GM12878 (cell line): ENCODE measurements around the gene MSANTD4. TPM values are rescaled to one million over a fixed set of nuclear protein-coding genes. Genes with fewer than 3 reads are reported as not detected.
A peak's percentile ranks its signal among the peaks of the same experiment; 100 is the strongest.

Experiments used
- ATAC-seq: fragments of 200-7000 bp; cut with Tn5 transposase; 3 replicates; pipeline ENCODE4 v1.9.1; 2020; ENCODE audit warnings: mild to moderate bottlenecking, moderate library complexity
- BruUV-seq: library from RNA; stranded (reverse); fragments of 400-500 nt; replicated peaks from 2 replicates; lab custom pipeline; 2021; lab: Mats Ljungman, UMichigan
- CTCF ChIA-PET: fragments of 300-600 bp; sonication (Branson Sonifier 250); formaldehyde crosslinking; extraction: SDS; loops from one replicate; lab custom pipeline; 2021; ENCODE audit warnings: inconsistent platforms; lab: Yijun Ruan, JAX
- POLR2A ChIA-PET: fragments of 350-600 bp; formaldehyde crosslinking; extraction: SDS; loops from one replicate; lab custom pipeline; 2021; ENCODE audit warnings: inconsistent platforms; lab: Charles Lee
- RAD21 ChIA-PET: fragments of 300-600 bp; sonication (Branson Sonifier 250); formaldehyde crosslinking; loops from one replicate; lab custom pipeline; 2023; ENCODE audit warnings: antibody characterized with exemption; ENCODE audit not compliant: unreplicated experiment; lab: Charles Lee
- SMC1A ChIA-PET: fragments of 300-600 bp; sonication (Branson Sonifier 250); formaldehyde crosslinking; loops from one replicate; lab custom pipeline; 2023; ENCODE audit not compliant: unreplicated experiment, uncharacterized antibody; lab: Charles Lee
- DNase-seq: peaks from one replicate; pipeline ENCODE4 v3.0.0-alpha.2; 2011; ENCODE audit warnings: low read depth, low spot score
- FAIRE-seq: peaks from 3 replicates; lab custom pipeline; 2011; peaks lifted over from hg19 to GRCh38; lab: Jason Lieb, UNC
- H2AFZ ChIP-seq: 2 replicates; pipeline ENCODE4 v1.6.0; 2011; ENCODE audit warnings: low read depth, low read length, control low read depth; ENCODE audit not compliant: control insufficient read depth
- H3K27ac ChIP-seq: 2 replicates; pipeline ENCODE4 v1.5.1; 2011; ENCODE audit warnings: control low read depth; ENCODE audit not compliant: control insufficient read depth, insufficient read depth
- H3K27me3 ChIP-seq, 2 experiments: replicated peaks in 1 of 2; 2 replicates each; pipeline versions ENCODE4 v1.6.0 to v1.6.1; 2011; ENCODE audit warnings: low read length in 1 of 2; ENCODE audit not compliant: control insufficient read depth in 2 of 2, insufficient read depth in 2 of 2
- H3K36me3 ChIP-seq, 2 experiments: 2 replicates each; pipeline ENCODE4 v1.5.1; 2011; ENCODE audit warnings: low read length in 1 of 2; ENCODE audit not compliant: control insufficient read depth in 2 of 2, insufficient read depth in 2 of 2
- H3K4me1 ChIP-seq: 2 replicates; pipeline ENCODE4 v1.6.1; 2011; ENCODE audit warnings: mild to moderate bottlenecking, low read length, moderate library complexity, mixed read lengths; ENCODE audit not compliant: control insufficient read depth, insufficient read depth
- H3K4me2 ChIP-seq: 2 replicates; pipeline ENCODE4 v1.6.0; 2011; ENCODE audit warnings: control low read depth; ENCODE audit not compliant: control insufficient read depth, insufficient read depth
- H3K4me3 ChIP-seq: fragments of 200-600 bp; sonication (generic); 2 replicates; pipeline ENCODE4 v1.5.1; 2016
- H3K79me2 ChIP-seq: 2 replicates; pipeline ENCODE4 v1.6.0; 2011; ENCODE audit warnings: low read length; ENCODE audit not compliant: control insufficient read depth, insufficient read depth
- H3K9ac ChIP-seq: 2 replicates; pipeline ENCODE4 v1.8.0; 2011; ENCODE audit warnings: low read length, control low read depth, mixed read lengths; ENCODE audit not compliant: control insufficient read depth, insufficient read depth
- H3K9me3 ChIP-seq: replicated peaks from 3 replicates; pipeline ENCODE4 v1.5.1; 2011; ENCODE audit warnings: mild to moderate bottlenecking, low read length; ENCODE audit not compliant: control insufficient read depth, insufficient read depth
- H4K20me1 ChIP-seq: 2 replicates; pipeline ENCODE4 v1.6.0; 2011; ENCODE audit not compliant: control insufficient read depth, insufficient read depth
- NFYA ChIP-seq: IDR thresholded peaks from 2 replicates; pipeline ENCODE4 v1.6.1; 2011; ENCODE audit warnings: low read depth, mild to moderate bottlenecking, low read length, improper control_type of control experiment, borderline replicate concordance
- NR2F1 ChIP-seq: fragments of 450-650 bp; conservative IDR thresholded peaks from 2 replicates; pipeline ENCODE4 v1.6.1; 2017; ENCODE audit warnings: mild to moderate bottlenecking
- RELA ChIP-seq: fragments of 450-650 bp; IDR thresholded peaks from 2 replicates; pipeline ENCODE4 v1.8.0; 2014; ENCODE audit warnings: borderline replicate concordance; ENCODE audit not compliant: partially characterized antibody
- TBL1XR1 ChIP-seq: IDR thresholded peaks from 2 replicates; pipeline ENCODE4 v1.6.1; 2012; ENCODE audit warnings: low read depth, low read length, improper control_type of control experiment
- TCF7 ChIP-seq: IDR thresholded peaks from 2 replicates; pipeline ENCODE4 v1.6.1; 2014; ENCODE audit warnings: antibody characterized with exemption, borderline replicate concordance
- ZSCAN29 ChIP-seq: fragments of 450-650 bp; IDR thresholded peaks from 2 replicates; pipeline ENCODE4 v1.6.1; 2017; ENCODE audit warnings: mild to moderate bottlenecking, moderate library complexity
- WGBS: methylation state at CpG from one replicate; pipeline ENCODE4 v1.1.6; 2016; ENCODE audit warnings: low lambda C conversion rate; ENCODE audit not compliant: insufficient replicate concordance, insufficient coverage; ENCODE audit errors: missing lambda C conversion rate; 5-methylcytosine and 5-hydroxymethylcytosine counted together
- in situ Hi-C: fragments of 300-500 bp; cut with MboI; formaldehyde crosslinking; loops from 9 replicates; pipeline ENCODE4 v1.14.3; 2018; ENCODE audit warnings: mixed read lengths
- intact Hi-C: fragments of 100-400 bp; cut with micrococcal nuclease; formaldehyde crosslinking; loops from one replicate; pipeline ENCODE4 v1.14.2; 2022; ENCODE audit not compliant: unreplicated experiment
- polyA plus RNA-seq, 11 experiments: library from polyadenylated mRNA; depleted of rRNA in 4 of 11; unstranded in 6 of 11; stranded (reverse) in 5 of 11; fragments of >200 nt; fragmentation: Nextera tagmentation in 4 of 11; fragmentation: Illumina TruSeq in 1 of 11; extraction: Ambion mirVana in 4 of 11; extraction: Trizol in 1 of 11; gene quantifications; 1 replicate in 1 of 11; 2 replicates in 10 of 11; pipeline versions ENCODE4 v1.2.1 to v1.2.3, GENCODE V29; 2011 to 2016; ENCODE audit warnings: inconsistent platforms in 2 of 11, missing spikeins in 2 of 11, low read depth in 1 of 11
- total RNA-seq, 4 experiments: library from RNA; depleted of rRNA in 3 of 4; stranded (reverse); fragments of >200 nt in 3 of 4; fragmentation: Illumina TruSeq in 1 of 4; extraction: Trizol in 1 of 4; gene quantifications; 2 replicates each; pipeline versions ENCODE4 v1.2.1 to v1.2.3, GENCODE V29; 2013 to 2021
- TF ChIP-seq, protein P1 (sequence below): fragments of 450-650 bp; formaldehyde crosslinking; IDR thresholded peaks from 2 replicates; pipeline ENCODE4 v1.4.0; 2022; ENCODE audit warnings: mild to moderate bottlenecking, moderate library complexity
- TF ChIP-seq, protein P2 (sequence below): fragments of 450-650 bp; IDR thresholded peaks from 2 replicates; pipeline ENCODE4 v1.6.1; 2016; ENCODE audit warnings: mild to moderate bottlenecking
- TF ChIP-seq, protein P3 (sequence below): IDR thresholded peaks from 2 replicates; pipeline ENCODE4 v1.6.1; 2012; ENCODE audit warnings: improper control_type of control experiment, low read depth, low read length; ENCODE audit not compliant: insufficient replicate concordance
- TF ChIP-seq, protein P4 (sequence below), 3 experiments: IDR thresholded peaks in 2 of 3; conservative IDR thresholded peaks in 1 of 3; 2 replicates each; pipeline ENCODE4 v1.5.1; 2011; ENCODE audit warnings: low read depth in 3 of 3, low read length in 3 of 3, mild to moderate bottlenecking in 3 of 3, control low read depth in 2 of 3, moderate library complexity in 2 of 3, inconsistent platforms in 1 of 3, mixed read lengths in 1 of 3; ENCODE audit not compliant: control insufficient read depth in 2 of 3, insufficient read depth in 1 of 3; ENCODE audit errors: extremely low read depth in 1 of 3

Gene MSANTD4
- total and polyA plus RNA-seq, 10 of the 15 experiments (the other 5 are each of a cell fraction or from before 2014, with no cell fraction given), result 8.7 to 23.9 (median 16.0) TPM

DNA sequence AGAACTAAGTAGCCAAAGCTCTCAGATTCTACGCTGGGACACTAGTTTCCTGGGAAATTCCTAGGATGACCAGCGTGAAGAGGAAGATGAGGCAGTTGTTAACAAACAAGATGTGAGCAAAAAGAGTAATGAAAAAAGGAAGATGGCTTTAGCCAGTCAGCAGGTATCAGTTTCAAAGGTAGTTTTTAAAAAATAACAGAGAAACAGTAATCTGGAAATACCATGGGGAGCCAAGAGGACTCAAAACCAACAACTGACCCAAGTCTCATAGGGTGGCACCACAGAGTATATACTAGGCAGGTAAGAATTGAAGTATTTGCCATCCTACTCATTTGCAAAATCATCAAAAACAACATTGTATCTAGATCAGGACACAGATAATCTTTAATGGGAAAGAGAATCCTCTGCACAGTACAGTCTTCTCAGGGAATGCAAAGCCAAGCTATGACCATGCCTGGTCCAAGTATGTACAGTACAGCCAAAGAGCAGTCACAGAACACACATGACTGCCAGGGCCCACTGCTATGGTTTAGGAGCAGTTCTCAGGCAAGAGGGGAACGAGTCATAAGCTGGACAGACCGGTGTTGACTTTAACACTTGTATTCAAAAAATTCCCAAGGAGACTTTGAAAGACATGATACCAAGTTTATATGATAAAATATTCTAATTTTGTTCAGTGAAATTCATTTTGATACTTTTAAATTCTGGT is 20.6 kb downstream of the MSANTD4 start:
- H3K36me3 ChIP-seq, result peaks cover 0 to 6% of the 10 kb centered on the region in 2 experiments; a peak in 2 of 4 replicates
- CTCF ChIA-PET, result interaction anchor here (1.0 kb wide), 1 partner anchor 12 kb away, joined by 3 read pairs; no protein-coding TSS in a partner anchor
- H4K20me1 ChIP-seq, result no peaks in the 10 kb centered on the region
- 59% methylated on average over 4 of the region's 4 CpGs for WGBS
- peaks cover 2% of the 10 kb centered on the region; the same call in 2 of the 3 replicates for H3K9me3 ChIP-seq
- SMC1A ChIA-PET, result interaction anchor here (1.0 kb wide), 1 partner anchor 11 kb away, joined by 3 read pairs; no protein-coding TSS in a partner anchor
- POLR2A ChIA-PET, result interaction anchor here (0.6 kb wide), 1 partner anchor 12 kb away, joined by 9 read pairs; no protein-coding TSS in a partner anchor
- intact Hi-C loops (no loop called here), in situ Hi-C loops (no loop called here)
- DNase-seq, result no peak
- no peak overlapping the region for H3K4me2 ChIP-seq
- no peaks in the 10 kb centered on the region for H3K4me1 ChIP-seq
- no peak overlapping the region for H3K4me3 ChIP-seq
- FAIRE-seq, result no peak
- H3K27me3 ChIP-seq, result no peaks in the 10 kb centered on the region
- no peak overlapping the region for H3K9ac ChIP-seq
- ATAC-seq, result peak; percentile 61
- H2AFZ ChIP-seq, result no peak overlapping the region
- no TSS peak for BruUV-seq
- H3K79me2 ChIP-seq, result no peaks in the 10 kb centered on the region; the same call in 1 of the 2 replicates
- RAD21 ChIA-PET, result interaction anchor here (0.5 kb wide), 1 partner anchor 76 kb away, joined by 3 read pairs; the partner anchor contains the start of genes AASDHPPT and KBTBD3
- H3K27ac ChIP-seq, result no peak overlapping the region; the same call in 1 of the 2 replicates
- TF ChIP-seq NFYA, result no peak
- TF ChIP-seq, protein P1, sequence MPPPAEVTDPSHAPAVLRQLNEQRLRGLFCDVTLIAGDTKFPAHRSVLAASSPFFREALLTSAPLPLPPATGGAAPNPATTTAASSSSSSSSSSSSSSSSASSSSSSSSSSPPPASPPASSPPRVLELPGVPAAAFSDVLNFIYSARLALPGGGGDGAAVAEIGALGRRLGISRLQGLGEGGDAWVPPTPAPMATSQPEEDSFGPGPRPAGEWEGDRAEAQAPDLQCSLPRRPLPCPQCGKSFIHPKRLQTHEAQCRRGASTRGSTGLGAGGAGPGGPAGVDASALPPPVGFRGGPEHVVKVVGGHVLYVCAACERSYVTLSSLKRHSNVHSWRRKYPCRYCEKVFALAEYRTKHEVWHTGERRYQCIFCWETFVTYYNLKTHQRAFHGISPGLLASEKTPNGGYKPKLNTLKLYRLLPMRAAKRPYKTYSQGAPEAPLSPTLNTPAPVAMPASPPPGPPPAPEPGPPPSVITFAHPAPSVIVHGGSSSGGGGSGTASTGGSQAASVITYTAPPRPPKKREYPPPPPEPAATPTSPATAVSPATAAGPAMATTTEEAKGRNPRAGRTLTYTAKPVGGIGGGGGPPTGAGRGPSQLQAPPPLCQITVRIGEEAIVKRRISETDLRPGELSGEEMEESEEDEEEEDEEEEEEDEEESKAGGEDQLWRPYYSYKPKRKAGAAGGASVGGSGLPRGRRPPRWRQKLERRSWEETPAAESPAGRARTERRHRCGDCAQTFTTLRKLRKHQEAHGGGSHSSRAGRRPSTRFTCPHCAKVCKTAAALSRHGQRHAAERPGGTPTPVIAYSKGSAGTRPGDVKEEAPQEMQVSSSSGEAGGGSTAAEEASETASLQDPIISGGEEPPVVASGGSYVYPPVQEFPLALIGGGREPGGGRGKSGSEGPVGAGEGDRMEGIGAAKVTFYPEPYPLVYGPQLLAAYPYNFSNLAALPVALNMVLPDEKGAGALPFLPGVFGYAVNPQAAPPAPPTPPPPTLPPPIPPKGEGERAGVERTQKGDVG (CRISPR knock-in tag), result no peak
- TF ChIP-seq, protein P2, sequence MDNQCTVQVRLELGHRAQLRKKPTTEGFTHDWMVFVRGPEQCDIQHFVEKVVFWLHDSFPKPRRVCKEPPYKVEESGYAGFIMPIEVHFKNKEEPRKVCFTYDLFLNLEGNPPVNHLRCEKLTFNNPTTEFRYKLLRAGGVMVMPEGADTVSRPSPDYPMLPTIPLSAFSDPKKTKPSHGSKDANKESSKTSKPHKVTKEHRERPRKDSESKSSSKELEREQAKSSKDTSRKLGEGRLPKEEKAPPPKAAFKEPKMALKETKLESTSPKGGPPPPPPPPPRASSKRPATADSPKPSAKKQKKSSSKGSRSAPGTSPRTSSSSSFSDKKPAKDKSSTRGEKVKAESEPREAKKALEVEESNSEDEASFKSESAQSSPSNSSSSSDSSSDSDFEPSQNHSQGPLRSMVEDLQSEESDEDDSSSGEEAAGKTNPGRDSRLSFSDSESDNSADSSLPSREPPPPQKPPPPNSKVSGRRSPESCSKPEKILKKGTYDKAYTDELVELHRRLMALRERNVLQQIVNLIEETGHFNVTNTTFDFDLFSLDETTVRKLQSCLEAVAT, result no peak
- TF ChIP-seq NR2F1, result no peak
- TF ChIP-seq, protein P3, sequence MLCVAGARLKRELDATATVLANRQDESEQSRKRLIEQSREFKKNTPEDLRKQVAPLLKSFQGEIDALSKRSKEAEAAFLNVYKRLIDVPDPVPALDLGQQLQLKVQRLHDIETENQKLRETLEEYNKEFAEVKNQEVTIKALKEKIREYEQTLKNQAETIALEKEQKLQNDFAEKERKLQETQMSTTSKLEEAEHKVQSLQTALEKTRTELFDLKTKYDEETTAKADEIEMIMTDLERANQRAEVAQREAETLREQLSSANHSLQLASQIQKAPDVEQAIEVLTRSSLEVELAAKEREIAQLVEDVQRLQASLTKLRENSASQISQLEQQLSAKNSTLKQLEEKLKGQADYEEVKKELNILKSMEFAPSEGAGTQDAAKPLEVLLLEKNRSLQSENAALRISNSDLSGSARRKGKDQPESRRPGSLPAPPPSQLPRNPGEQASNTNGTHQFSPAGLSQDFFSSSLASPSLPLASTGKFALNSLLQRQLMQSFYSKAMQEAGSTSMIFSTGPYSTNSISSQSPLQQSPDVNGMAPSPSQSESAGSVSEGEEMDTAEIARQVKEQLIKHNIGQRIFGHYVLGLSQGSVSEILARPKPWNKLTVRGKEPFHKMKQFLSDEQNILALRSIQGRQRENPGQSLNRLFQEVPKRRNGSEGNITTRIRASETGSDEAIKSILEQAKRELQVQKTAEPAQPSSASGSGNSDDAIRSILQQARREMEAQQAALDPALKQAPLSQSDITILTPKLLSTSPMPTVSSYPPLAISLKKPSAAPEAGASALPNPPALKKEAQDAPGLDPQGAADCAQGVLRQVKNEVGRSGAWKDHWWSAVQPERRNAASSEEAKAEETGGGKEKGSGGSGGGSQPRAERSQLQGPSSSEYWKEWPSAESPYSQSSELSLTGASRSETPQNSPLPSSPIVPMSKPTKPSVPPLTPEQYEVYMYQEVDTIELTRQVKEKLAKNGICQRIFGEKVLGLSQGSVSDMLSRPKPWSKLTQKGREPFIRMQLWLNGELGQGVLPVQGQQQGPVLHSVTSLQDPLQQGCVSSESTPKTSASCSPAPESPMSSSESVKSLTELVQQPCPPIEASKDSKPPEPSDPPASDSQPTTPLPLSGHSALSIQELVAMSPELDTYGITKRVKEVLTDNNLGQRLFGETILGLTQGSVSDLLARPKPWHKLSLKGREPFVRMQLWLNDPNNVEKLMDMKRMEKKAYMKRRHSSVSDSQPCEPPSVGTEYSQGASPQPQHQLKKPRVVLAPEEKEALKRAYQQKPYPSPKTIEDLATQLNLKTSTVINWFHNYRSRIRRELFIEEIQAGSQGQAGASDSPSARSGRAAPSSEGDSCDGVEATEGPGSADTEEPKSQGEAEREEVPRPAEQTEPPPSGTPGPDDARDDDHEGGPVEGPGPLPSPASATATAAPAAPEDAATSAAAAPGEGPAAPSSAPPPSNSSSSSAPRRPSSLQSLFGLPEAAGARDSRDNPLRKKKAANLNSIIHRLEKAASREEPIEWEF, result no peak
- no peak for TF ChIP-seq TBL1XR1
- no peak for TF ChIP-seq RELA
- TF ChIP-seq ZSCAN29, result no peak
- TF ChIP-seq, protein P4, sequence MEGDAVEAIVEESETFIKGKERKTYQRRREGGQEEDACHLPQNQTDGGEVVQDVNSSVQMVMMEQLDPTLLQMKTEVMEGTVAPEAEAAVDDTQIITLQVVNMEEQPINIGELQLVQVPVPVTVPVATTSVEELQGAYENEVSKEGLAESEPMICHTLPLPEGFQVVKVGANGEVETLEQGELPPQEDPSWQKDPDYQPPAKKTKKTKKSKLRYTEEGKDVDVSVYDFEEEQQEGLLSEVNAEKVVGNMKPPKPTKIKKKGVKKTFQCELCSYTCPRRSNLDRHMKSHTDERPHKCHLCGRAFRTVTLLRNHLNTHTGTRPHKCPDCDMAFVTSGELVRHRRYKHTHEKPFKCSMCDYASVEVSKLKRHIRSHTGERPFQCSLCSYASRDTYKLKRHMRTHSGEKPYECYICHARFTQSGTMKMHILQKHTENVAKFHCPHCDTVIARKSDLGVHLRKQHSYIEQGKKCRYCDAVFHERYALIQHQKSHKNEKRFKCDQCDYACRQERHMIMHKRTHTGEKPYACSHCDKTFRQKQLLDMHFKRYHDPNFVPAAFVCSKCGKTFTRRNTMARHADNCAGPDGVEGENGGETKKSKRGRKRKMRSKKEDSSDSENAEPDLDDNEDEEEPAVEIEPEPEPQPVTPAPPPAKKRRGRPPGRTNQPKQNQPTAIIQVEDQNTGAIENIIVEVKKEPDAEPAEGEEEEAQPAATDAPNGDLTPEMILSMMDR (IDR thresholded peaks at IDR 0.05 in 2 of 3, conservative IDR thresholded peaks at IDR 0.05 in 1 of 3; ENCODE audit: control insufficient read depth in 2 of 3, extremely low read depth in 1 of 3, insufficient read depth in 1 of 3, low read depth in 3 of 3, low read length in 3 of 3), result no peak
- TF ChIP-seq TCF7, result no peak
